Limb (tissue), 2 donors: ENCODE results near the gene SCARB1.

Experiments used
- DNase-seq, 2 donors: peaks; one replicate each; pipeline ENCODE4 v3.0.0-alpha.2; 2016; ENCODE audit errors: extremely low spot score in 2 of 2

Gene SCARB1

GRCh38 chr12:124864326-124864752 is 675 bp upstream of the SCARB1 start:
- DNase-seq: no peak

GRCh38 chr12:124862768-124863415 is 772 bp downstream of the SCARB1 start:
- peak in 1 of 2 donors; percentile 53 for DNase-seq

GRCh38 chr12:124861898-124862676 is 1.6 kb downstream of the SCARB1 start:
- DNase-seq: no peak

- peak; percentile 66 to 77 for DNase-seq
Measured at GRCh38 chr12:124861492-124861891, 2.2 kb downstream of the SCARB1 start.

GRCh38 chr12:124857921-124858461 is 5.7 kb downstream of the SCARB1 start:
- DNase-seq: no peak

- no peak for DNase-seq
Measured at GRCh38 chr12:124856842-124857178, 6.9 kb downstream of the SCARB1 start.

- DNase-seq: no peak
Measured at GRCh38 chr12:124856132-124856841, 7.4 kb downstream of the SCARB1 start.

GRCh38 chr12:124855275-124855957 is 8.2 kb downstream of the SCARB1 start:
- DNase-seq: no peak

GRCh38 chr12:124854637-124855184 is 9.0 kb downstream of the SCARB1 start:
- DNase-seq: no peak

GRCh38 chr12:124853781-124854636 is 9.7 kb downstream of the SCARB1 start:
- DNase-seq: no peak

- no peak for DNase-seq
Measured at GRCh38 chr12:124852911-124853427, 10.7 kb downstream of the SCARB1 start.

- no peak for DNase-seq
Measured at GRCh38 chr12:124852329-124852831, 11.3 kb downstream of the SCARB1 start.

GRCh38 chr12:124851342-124851741 is 12.3 kb downstream of the SCARB1 start:
- no peak for DNase-seq

- no peak for DNase-seq
Measured at GRCh38 chr12:124849382-124849781, 14.3 kb downstream of the SCARB1 start.

GRCh38 chr12:124848621-124849380 is 14.9 kb downstream of the SCARB1 start:
- no peak for DNase-seq

- DNase-seq: no peak
Measured at GRCh38 chr12:124847113-124848074, 16.3 kb downstream of the SCARB1 start.

GRCh38 chr12:124844411-124845397 is 19.0 kb downstream of the SCARB1 start:
- no peak for DNase-seq
